Panc1 (cell line): ENCODE data around the gene RBFOX1.

Experiments
- CTCF ChIP-seq: fragments of 450-650 bp; IDR thresholded peaks from 2 replicates; pipeline ENCODE4 v1.5.1; 2017; ENCODE audit warnings: mild to moderate bottlenecking
- POLR2AphosphoS5 ChIP-seq: IDR thresholded peaks from 2 replicates; pipeline ENCODE4 v1.6.1; 2012; ENCODE audit warnings: mild to moderate bottlenecking, low read depth, low read length, moderate library complexity
- REST ChIP-seq, 2 experiments: IDR thresholded peaks; 2 replicates each; pipeline ENCODE4 v1.6.1; 2011 to 2012; ENCODE audit warnings: low read depth in 2 of 2, control low read depth in 1 of 2, low read length in 1 of 2, mild to moderate bottlenecking in 1 of 2, moderate library complexity in 1 of 2; ENCODE audit not compliant: insufficient read depth in 1 of 2
- SIN3A ChIP-seq: IDR thresholded peaks from 2 replicates; pipeline ENCODE4 v1.6.1; 2012; ENCODE audit warnings: low read depth, mild to moderate bottlenecking, low read length, moderate library complexity, borderline replicate concordance; ENCODE audit not compliant: insufficient read depth
- TCF7L2 ChIP-seq: IDR thresholded peaks from 2 replicates; pipeline ENCODE4 v1.6.1; 2011; ENCODE audit warnings: mild to moderate bottlenecking, low read depth, low read length, inconsistent platforms

GRCh38 chr16:7513429-7513828 lies 180.8 kb downstream of the RBFOX1 start:
- TF ChIP-seq CTCF: peak; percentile 62
- TF ChIP-seq POLR2AphosphoS5: no peak
- TF ChIP-seq SIN3A: no peak
- no peak for TF ChIP-seq REST (IDR thresholded peaks at IDR 0.05; ENCODE audit: insufficient read depth in 1 of 2, low read depth in 2 of 2, low read length in 1 of 2)
- TF ChIP-seq TCF7L2: no peak
